GM12878 (cell line): ENCODE data around the gene ASGR2. TPM values are rescaled to one million over a fixed set of nuclear protein-coding genes. Genes with fewer than 3 reads are reported as not detected.
A peak's percentile ranks its signal among the peaks of the same experiment; 100 is the strongest.

Experiments used
- ATAC-seq: fragments of 200-7000 bp; cut with Tn5 transposase; 3 replicates; pipeline ENCODE4 v1.9.1; 2020; ENCODE audit warnings: mild to moderate bottlenecking, moderate library complexity
- BruUV-seq: library from RNA; stranded (reverse); fragments of 400-500 nt; replicated peaks from 2 replicates; lab custom pipeline; 2021; lab: Mats Ljungman, UMichigan
- CTCF ChIA-PET: fragments of 300-600 bp; sonication (Branson Sonifier 250); formaldehyde crosslinking; extraction: SDS; loops from one replicate; lab custom pipeline; 2021; ENCODE audit warnings: inconsistent platforms; lab: Yijun Ruan, JAX
- POLR2A ChIA-PET: fragments of 350-600 bp; formaldehyde crosslinking; extraction: SDS; loops from one replicate; lab custom pipeline; 2021; ENCODE audit warnings: inconsistent platforms; lab: Charles Lee
- RAD21 ChIA-PET: fragments of 300-600 bp; sonication (Branson Sonifier 250); formaldehyde crosslinking; loops from one replicate; lab custom pipeline; 2023; ENCODE audit warnings: antibody characterized with exemption; ENCODE audit not compliant: unreplicated experiment; lab: Charles Lee
- SMC1A ChIA-PET: fragments of 300-600 bp; sonication (Branson Sonifier 250); formaldehyde crosslinking; loops from one replicate; lab custom pipeline; 2023; ENCODE audit not compliant: unreplicated experiment, uncharacterized antibody; lab: Charles Lee
- DNase-seq: peaks from one replicate; pipeline ENCODE4 v3.0.0-alpha.2; 2011; ENCODE audit warnings: low read depth, low spot score
- FAIRE-seq: peaks from 3 replicates; lab custom pipeline; 2011; peaks lifted over from hg19 to GRCh38; lab: Jason Lieb, UNC
- H2AFZ ChIP-seq: 2 replicates; pipeline ENCODE4 v1.6.0; 2011; ENCODE audit warnings: low read depth, low read length, control low read depth; ENCODE audit not compliant: control insufficient read depth
- H3K27ac ChIP-seq: 2 replicates; pipeline ENCODE4 v1.5.1; 2011; ENCODE audit warnings: control low read depth; ENCODE audit not compliant: control insufficient read depth, insufficient read depth
- H3K27me3 ChIP-seq, 2 experiments: replicated peaks in 1 of 2; 2 replicates each; pipeline versions ENCODE4 v1.6.0 to v1.6.1; 2011; ENCODE audit warnings: low read length in 1 of 2; ENCODE audit not compliant: control insufficient read depth in 2 of 2, insufficient read depth in 2 of 2
- H3K36me3 ChIP-seq, 2 experiments: 2 replicates each; pipeline ENCODE4 v1.5.1; 2011; ENCODE audit warnings: low read length in 1 of 2; ENCODE audit not compliant: control insufficient read depth in 2 of 2, insufficient read depth in 2 of 2
- H3K4me1 ChIP-seq: 2 replicates; pipeline ENCODE4 v1.6.1; 2011; ENCODE audit warnings: mild to moderate bottlenecking, low read length, moderate library complexity, mixed read lengths; ENCODE audit not compliant: control insufficient read depth, insufficient read depth
- H3K4me2 ChIP-seq: 2 replicates; pipeline ENCODE4 v1.6.0; 2011; ENCODE audit warnings: control low read depth; ENCODE audit not compliant: control insufficient read depth, insufficient read depth
- H3K4me3 ChIP-seq: fragments of 200-600 bp; sonication (generic); 2 replicates; pipeline ENCODE4 v1.5.1; 2016
- H3K79me2 ChIP-seq: 2 replicates; pipeline ENCODE4 v1.6.0; 2011; ENCODE audit warnings: low read length; ENCODE audit not compliant: control insufficient read depth, insufficient read depth
- H3K9ac ChIP-seq: 2 replicates; pipeline ENCODE4 v1.8.0; 2011; ENCODE audit warnings: low read length, control low read depth, mixed read lengths; ENCODE audit not compliant: control insufficient read depth, insufficient read depth
- H3K9me3 ChIP-seq: replicated peaks from 3 replicates; pipeline ENCODE4 v1.5.1; 2011; ENCODE audit warnings: mild to moderate bottlenecking, low read length; ENCODE audit not compliant: control insufficient read depth, insufficient read depth
- H4K20me1 ChIP-seq: 2 replicates; pipeline ENCODE4 v1.6.0; 2011; ENCODE audit not compliant: control insufficient read depth, insufficient read depth
- ASH2L ChIP-seq: fragments of 300-600, 200-600 bp; sonication (generic); IDR thresholded peaks from 2 replicates; pipeline ENCODE4 v1.6.1; 2017; ENCODE audit warnings: low read depth, mild to moderate bottlenecking, borderline replicate concordance
- ATF2 ChIP-seq: IDR thresholded peaks from 2 replicates; pipeline ENCODE4 v1.6.1; 2012; ENCODE audit warnings: low read length, inconsistent platforms
- CHD4 ChIP-seq: fragments of 200-600 bp; sonication (generic); IDR thresholded peaks from 2 replicates; pipeline ENCODE4 v1.6.1; 2016; ENCODE audit warnings: mild to moderate bottlenecking
- CUX1 ChIP-seq: IDR thresholded peaks from 2 replicates; pipeline ENCODE4 v1.6.1; 2012; ENCODE audit warnings: improper control_type of control experiment, low read depth, low read length; ENCODE audit not compliant: insufficient replicate concordance
- EED ChIP-seq: sonication (generic); IDR thresholded peaks from 2 replicates; pipeline ENCODE4 v1.6.1; 2016; ENCODE audit warnings: antibody characterized with exemption, low read depth
- ELK1 ChIP-seq: IDR thresholded peaks from 2 replicates; pipeline ENCODE4 v1.6.1; 2012; ENCODE audit warnings: low read depth, low read length, improper control_type of control experiment
- HSF1 ChIP-seq: fragments of 150-350 bp; IDR thresholded peaks from 2 replicates; pipeline ENCODE4 v1.6.1; 2014; ENCODE audit warnings: mild to moderate bottlenecking, low read depth, low read length
- NR2F1 ChIP-seq: fragments of 450-650 bp; conservative IDR thresholded peaks from 2 replicates; pipeline ENCODE4 v1.6.1; 2017; ENCODE audit warnings: mild to moderate bottlenecking
- POLR2AphosphoS2 ChIP-seq: IDR thresholded peaks from 2 replicates; pipeline ENCODE4 v1.6.1; 2011; ENCODE audit warnings: low read depth, mild to moderate bottlenecking, low read length, improper control_type of control experiment, moderate library complexity
- RUNX3 ChIP-seq: IDR thresholded peaks from 2 replicates; pipeline ENCODE4 v1.6.1; 2012; ENCODE audit warnings: low read length, inconsistent platforms
- SMARCA5 ChIP-seq: fragments of 450-650 bp; IDR thresholded peaks from 2 replicates; pipeline ENCODE4 v1.6.1; 2017; ENCODE audit warnings: mild to moderate bottlenecking
- SRF ChIP-seq, 2 experiments: IDR thresholded peaks; 2 replicates each; pipeline ENCODE4 v1.6.1; 2011; ENCODE audit warnings: low read depth in 2 of 2, low read length in 2 of 2, mild to moderate bottlenecking in 1 of 2, moderate library complexity in 1 of 2
- TARDBP ChIP-seq: IDR thresholded peaks from 2 replicates; pipeline ENCODE4 v1.6.1; 2016; ENCODE audit warnings: borderline replicate concordance
- WGBS: methylation state at CpG from one replicate; pipeline ENCODE4 v1.1.6; 2016; ENCODE audit warnings: low lambda C conversion rate; ENCODE audit not compliant: insufficient replicate concordance, insufficient coverage; ENCODE audit errors: missing lambda C conversion rate; 5-methylcytosine and 5-hydroxymethylcytosine counted together
- in situ Hi-C: fragments of 300-500 bp; cut with MboI; formaldehyde crosslinking; loops from 9 replicates; pipeline ENCODE4 v1.14.3; 2018; ENCODE audit warnings: mixed read lengths
- intact Hi-C: fragments of 100-400 bp; cut with micrococcal nuclease; formaldehyde crosslinking; loops from one replicate; pipeline ENCODE4 v1.14.2; 2022; ENCODE audit not compliant: unreplicated experiment
- polyA plus RNA-seq, 11 experiments: library from polyadenylated mRNA; depleted of rRNA in 4 of 11; unstranded in 6 of 11; stranded (reverse) in 5 of 11; fragments of >200 nt; fragmentation: Nextera tagmentation in 4 of 11; fragmentation: Illumina TruSeq in 1 of 11; extraction: Ambion mirVana in 4 of 11; extraction: Trizol in 1 of 11; gene quantifications; 1 replicate in 1 of 11; 2 replicates in 10 of 11; pipeline versions ENCODE4 v1.2.1 to v1.2.3, GENCODE V29; 2011 to 2016; ENCODE audit warnings: inconsistent platforms in 2 of 11, missing spikeins in 2 of 11, low read depth in 1 of 11
- total RNA-seq, 4 experiments: library from RNA; depleted of rRNA in 3 of 4; stranded (reverse); fragments of >200 nt in 3 of 4; fragmentation: Illumina TruSeq in 1 of 4; extraction: Trizol in 1 of 4; gene quantifications; 2 replicates each; pipeline versions ENCODE4 v1.2.1 to v1.2.3, GENCODE V29; 2013 to 2021

Gene ASGR2
- total and polyA plus RNA-seq, 10 of the 15 experiments (the other 5 are each of a cell fraction or from before 2014, with no cell fraction given) = not detected

GRCh38 chr17:7083592-7083991 lies 31.0 kb downstream of the ASGR2 start (continued):
- no peak for TF ChIP-seq CUX1
- no peak for TF ChIP-seq EED
- TF ChIP-seq NR2F1 = no peak

GRCh38 chr17:7081341-7082062 lies 33.1 kb downstream of the ASGR2 start:
- Histone ChIP-seq H3K27me3 (no peaks in the 10 kb centered on the region), H3K79me2 (no peaks in the 10 kb centered on the region), H4K20me1 (no peaks in the 10 kb centered on the region), H3K9me3 (no peaks in the 10 kb centered on the region), H3K36me3 (no peaks in the 10 kb centered on the region), H3K4me2 (no peak overlapping the region), H3K9ac (no peak overlapping the region), H3K4me1 (no peaks in the 10 kb centered on the region), H3K4me3 (no peak overlapping the region), H3K27ac (no peak overlapping the region), H2AFZ (no peak overlapping the region)
- ATAC-seq = peak; percentile 60
- WGBS = 48% methylated on average over 16 of the region's 16 CpGs
- ChIA-PET POLR2A (interaction anchor here (0.7 kb wide), 1 partner anchor 51 kb away, joined by 6 read pairs; no protein-coding TSS in a partner anchor), CTCF (interaction anchor here (1.0 to 1.4 kb wide), 2 partner anchors 9 to 29 kb away, joined by 3 to 4 read pairs; no protein-coding TSS in a partner anchor), SMC1A (interaction anchor here (1.1 to 1.3 kb wide), 2 partner anchors 18 to 51 kb away, joined by 3 read pairs; no protein-coding TSS in a partner anchor), RAD21 (interaction anchor here (0.7 kb wide), 1 partner anchor 35 kb away, joined by 3 read pairs; no protein-coding TSS in a partner anchor)
- intact Hi-C loops (no loop called here), in situ Hi-C loops (no loop called here)
- no peak for DNase-seq
- FAIRE-seq = no peak
- BruUV-seq = no TSS peak
- TF ChIP-seq CHD4 = no peak
- TF ChIP-seq POLR2AphosphoS2 = no peak
- TF ChIP-seq TARDBP = no peak
- TF ChIP-seq RUNX3 = peak; percentile 51; the same call in 1 of the 2 replicates
- TF ChIP-seq SRF (IDR thresholded peaks at IDR 0.05; ENCODE audit: low read depth in 2 of 2, low read length in 2 of 2) = no peak
- no peak for TF ChIP-seq ATF2
- TF ChIP-seq ASH2L = no peak
- no peak for TF ChIP-seq HSF1
- no peak for TF ChIP-seq SMARCA5
- no peak for TF ChIP-seq ELK1
